Stimulated activated CD8-positive, alpha-beta memory T cell treated with anti-CD3 and anti-CD28 coated beads, Interleukin-4, amount 100 ng/mL, for 48 hours (primary cell): Measurements from ENCODE around the gene GAL3ST1.
A peak's percentile ranks its signal among the peaks of the same experiment; 100 is the strongest.
"Not testable (repeated sequence)": the region's sequence is repeated elsewhere in the genome, so short reads cannot be mapped to it uniquely, and the experiment has no call there.

ENCODE experiments used
- DNase-seq: peaks from one replicate; pipeline ENCODE4 v3.0.0-alpha.2; 2020

Gene GAL3ST1, protein sequence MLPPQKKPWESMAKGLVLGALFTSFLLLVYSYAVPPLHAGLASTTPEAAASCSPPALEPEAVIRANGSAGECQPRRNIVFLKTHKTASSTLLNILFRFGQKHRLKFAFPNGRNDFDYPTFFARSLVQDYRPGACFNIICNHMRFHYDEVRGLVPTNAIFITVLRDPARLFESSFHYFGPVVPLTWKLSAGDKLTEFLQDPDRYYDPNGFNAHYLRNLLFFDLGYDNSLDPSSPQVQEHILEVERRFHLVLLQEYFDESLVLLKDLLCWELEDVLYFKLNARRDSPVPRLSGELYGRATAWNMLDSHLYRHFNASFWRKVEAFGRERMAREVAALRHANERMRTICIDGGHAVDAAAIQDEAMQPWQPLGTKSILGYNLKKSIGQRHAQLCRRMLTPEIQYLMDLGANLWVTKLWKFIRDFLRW

GRCh38 chr22:30574095-30574981 lies at the start of gene GAL3ST1:
Gene GAL3ST1 (minus strand): TSS chr22:30574665. CDS start chr22:30557392, 17,273 bp downstream.
- no peak for DNase-seq

DNA sequence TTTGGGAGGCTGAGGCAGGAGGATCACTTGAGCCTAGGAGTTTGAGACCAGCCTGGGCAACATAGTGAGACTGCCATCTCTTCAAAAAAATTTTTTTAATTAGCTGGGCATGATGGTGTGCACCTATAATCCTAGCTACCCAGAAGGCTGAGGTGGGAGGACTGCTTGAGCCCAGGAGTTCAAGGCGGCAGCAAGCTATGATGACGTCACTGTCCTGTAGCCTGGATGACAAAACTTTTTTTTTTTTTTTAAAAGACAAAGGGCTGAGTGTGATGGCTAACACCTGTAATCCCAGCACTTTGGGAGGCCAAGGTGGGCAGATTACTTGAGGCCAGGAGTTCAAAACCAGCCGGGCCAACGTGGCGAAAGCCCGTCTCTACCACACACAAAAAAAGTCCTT lies 45.4 kb upstream of the GAL3ST1 start:
- DNase-seq, result not testable (repeated sequence)

DNA sequence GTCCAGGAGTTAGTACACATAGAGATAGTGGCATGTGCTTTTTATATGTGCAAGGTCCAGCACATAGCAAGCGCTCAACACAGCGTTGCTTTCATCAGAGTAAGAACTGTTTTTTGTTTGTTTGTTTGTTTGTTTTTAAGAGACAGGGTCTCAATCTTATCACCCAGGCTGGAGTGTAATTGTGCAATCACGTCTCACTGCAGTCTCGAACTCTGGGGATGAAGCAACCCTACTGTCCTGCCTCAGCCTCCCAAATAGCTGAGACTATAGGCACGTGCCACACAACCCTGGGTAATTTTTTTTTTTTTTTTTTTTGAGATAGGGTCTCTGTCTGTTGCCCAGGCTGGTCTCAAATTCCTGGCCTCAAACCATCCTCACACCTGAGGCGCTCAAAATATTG lies 43.4 kb upstream of the GAL3ST1 start:
- no peak for DNase-seq

- DNase-seq, result no peak
These were observed 41.1 kb upstream of the GAL3ST1 start for GRCh38 chr22:30615543-30615954.

DNA sequence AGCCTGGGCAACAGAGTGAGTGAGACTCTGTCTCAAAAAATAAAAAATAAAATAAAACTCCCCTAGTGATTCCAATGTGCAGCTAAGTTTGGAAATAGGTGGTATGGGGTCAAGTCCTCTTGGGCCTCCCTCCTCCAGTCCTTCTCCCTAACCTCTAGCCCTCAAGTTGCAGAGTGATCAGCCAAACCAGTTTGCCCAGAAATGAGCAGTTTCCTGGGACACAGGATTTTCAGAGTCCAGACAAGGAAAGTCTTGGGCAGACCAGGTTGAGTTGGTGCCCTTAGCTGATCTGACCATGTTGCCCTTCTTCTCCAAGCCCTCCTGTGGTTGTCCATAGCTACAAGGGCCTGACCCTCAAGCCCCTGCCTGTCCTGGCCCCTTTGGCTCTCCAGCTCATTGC lies 40.4 kb upstream of the GAL3ST1 start:
- no peak for DNase-seq

DNA sequence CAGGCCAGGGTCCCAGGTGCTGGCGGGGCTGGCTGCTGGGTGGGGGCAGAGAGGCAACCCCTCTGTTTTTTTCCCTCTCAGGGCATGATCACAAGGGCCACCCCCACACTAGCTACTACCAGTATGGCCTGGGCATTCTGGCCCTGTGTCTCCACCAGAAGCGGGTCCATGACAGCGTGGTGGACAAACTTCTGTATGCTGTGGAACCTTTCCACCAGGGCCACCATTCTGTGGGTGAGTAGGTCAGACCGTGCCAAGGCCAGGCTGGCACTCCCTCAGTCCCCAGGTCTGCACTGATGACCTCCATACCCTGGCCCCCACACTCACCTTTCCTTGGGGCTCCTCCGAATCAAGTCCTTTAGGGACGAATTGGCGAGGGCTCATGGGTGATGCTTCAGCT lies 39.8 kb upstream of the GAL3ST1 start:
- DNase-seq, result no peak

- no peak for DNase-seq
These were observed 38.3 kb upstream of the GAL3ST1 start for GRCh38 chr22:30612789-30613188.

- no peak for DNase-seq
These were observed 36.7 kb upstream of the GAL3ST1 start for GRCh38 chr22:30611197-30611596.

- DNase-seq, result no peak
These were observed 35.8 kb upstream of the GAL3ST1 start for GRCh38 chr22:30610299-30610698.

GRCh38 chr22:30609260-30610185 lies 35.1 kb upstream of the GAL3ST1 start:
- DNase-seq, result peak; percentile 48

- no peak for DNase-seq
These were observed 33.5 kb upstream of the GAL3ST1 start for GRCh38 chr22:30607939-30608338.

DNA sequence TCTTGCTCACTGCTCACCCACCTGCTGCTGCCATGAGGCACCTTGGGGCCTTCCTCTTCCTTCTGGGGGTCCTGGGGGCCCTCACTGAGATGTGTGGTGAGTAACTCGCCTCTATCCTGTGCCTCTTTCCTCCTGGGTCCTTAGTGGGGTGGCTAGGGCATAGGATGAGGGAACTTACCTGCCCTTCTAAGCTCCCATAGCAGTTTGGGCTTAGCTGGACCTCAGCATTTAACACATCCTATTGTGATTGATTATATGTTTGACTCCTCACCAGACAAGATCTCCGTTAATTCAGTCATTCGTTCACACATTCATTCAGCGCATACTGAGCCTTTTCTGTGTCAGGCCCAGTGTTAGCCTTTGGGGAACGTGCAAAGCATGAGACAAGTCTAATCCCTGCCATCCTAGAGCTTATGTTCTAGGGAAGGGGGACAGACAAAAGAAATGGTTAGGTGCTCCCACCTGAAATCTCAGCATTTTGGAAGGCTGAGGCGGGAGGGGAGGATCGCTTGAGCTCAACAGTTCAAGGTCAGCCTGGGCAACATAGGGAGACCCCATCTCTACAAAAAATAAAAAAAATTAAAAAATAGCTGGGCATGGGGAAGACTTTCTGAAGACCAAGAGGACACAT lies 33.0 kb upstream of the GAL3ST1 start:
- no peak for DNase-seq

- DNase-seq, result peak; percentile 57
These were observed 32.2 kb upstream of the GAL3ST1 start, which contains the start of gene TCN2 for GRCh38 chr22:30606455-30607299. Gene TCN2 (plus strand): TSS chr22:30607174. CDS start chr22:30607332, 158 bp downstream.

DNA sequence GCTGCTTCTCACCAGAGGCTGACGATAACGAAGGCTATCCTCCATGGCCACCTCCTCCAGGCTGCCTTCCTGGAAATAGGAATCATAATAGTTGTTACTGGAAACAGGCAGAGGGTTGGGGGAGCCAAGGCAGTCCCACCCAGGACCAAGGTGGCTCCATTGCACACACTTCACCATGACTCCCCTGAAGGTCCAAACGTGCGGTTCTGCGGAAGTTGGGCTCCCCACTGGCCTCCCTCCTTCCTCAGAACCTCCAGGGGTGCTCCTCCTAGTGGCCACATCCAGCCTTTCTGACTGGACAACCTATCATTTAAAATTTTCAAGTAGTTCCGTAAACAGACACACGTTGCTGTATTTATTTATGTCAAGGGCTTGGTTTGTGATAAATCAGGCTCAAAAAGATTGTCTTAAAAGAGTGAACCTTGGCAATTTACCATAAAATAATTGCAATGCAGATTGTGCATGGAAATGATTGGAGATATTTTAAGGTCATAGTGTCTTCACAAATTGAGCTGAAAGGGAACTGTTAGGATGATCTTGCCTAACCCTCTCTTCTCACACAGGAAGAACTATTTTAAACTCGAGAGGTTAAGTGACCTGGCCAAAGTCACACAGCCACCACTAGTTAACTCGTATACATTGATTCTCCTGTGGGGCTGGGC lies 31.1 kb upstream of the GAL3ST1 start:
- DNase-seq, result peak; percentile 68

DNA sequence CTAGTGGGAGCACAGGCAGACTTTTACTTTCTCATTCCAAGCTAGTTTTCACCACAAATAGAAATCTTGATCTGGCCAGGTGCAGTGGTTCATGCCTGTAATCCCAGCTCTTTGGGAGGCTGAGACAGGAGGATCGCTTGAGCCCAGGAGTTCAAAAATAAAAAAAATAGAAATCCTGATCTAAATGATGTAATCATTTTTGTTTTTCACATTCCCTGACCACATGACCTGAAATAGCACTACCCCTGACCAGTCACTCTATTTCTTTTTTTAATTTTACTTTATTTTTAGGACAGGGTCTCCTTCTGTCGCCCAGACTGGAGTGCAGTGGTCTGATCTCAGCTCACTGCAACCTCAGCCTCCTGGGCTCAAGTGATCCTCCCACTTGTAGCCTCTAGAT lies 30.3 kb upstream of the GAL3ST1 start:
- DNase-seq, result no peak

DNA sequence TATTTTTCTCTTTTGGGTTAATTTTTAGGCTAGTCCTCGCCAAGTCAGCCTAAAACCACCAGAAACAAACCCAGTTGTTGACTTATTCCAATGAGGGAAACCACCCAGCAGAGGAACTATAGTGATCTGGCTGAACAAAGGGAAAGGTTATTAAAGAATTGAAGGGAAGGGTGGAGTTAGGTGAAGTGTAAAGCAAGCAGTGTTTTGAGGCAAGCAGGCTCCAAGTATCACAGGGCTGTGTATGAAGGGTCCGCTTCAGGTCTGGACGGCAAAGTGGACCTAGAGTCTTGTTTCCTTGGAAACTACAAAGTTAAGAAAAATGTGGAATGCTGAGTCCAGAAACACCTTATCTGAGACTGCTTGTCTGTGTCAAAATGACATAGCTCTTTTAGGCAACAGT lies 29.3 kb upstream of the GAL3ST1 start:
- DNase-seq, result no peak

DNA sequence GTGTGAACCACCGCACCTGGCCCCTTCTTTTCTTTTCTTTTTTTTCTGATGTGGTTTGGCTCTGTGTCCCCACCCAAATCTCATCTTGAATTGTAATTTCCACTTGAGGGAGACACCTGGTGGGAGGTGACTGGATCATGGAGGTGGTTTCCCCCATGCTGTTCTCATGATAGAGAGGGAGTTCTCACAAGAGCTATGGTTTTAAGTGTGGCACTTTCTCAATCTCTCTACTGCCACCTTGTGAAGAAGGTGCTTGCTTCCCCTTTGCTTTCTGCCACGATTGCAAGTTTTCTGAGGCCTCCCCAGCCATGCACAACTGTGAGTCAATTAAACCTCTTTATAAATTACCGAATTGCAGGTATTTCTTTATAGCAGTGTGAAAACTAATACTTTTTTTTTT lies 27.6 kb upstream of the GAL3ST1 start:
- no peak for DNase-seq

DNA sequence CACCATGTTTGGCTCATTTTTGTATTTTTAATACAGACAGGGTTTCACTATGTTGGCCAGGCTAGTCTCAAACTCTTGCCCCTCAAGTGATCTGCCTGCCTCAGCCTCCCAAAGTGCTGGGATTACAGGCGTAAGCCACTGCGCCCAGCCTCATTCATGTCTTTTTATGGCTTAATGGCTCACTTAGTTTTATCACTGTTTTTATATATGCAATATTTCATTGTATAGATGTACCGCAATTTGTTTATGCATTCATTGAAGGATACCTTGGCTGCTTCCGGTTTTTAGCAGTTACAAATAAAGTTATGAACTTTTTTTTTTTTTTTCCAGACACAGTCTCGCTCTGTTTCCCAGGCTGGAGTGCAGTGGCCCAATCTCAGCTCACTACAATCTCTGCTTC lies 27.0 kb upstream of the GAL3ST1 start:
- no peak for DNase-seq

DNA sequence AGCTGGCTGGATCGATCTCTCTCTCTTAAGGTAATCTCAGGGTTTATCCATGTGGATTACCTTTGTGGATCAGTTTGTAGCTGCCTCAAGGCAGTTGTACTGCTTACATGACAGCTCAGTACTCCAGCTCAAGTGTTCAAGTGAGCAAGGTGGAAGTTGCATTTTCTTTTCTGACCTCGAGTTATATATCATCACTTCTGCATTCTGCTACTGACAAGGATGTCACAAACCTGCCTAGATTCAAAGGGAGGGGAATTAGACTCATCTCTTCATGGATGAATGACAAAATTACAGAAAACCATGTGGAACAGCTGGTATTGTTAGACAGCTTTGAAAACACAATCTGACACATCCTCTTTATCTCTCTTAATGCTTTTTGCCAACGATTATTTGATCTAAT lies 26.5 kb upstream of the GAL3ST1 start:
- no peak for DNase-seq

- DNase-seq, result no peak
These were observed 24.5 kb upstream of the GAL3ST1 start for GRCh38 chr22:30598986-30599385.

- DNase-seq, result no peak
These were observed 22.4 kb upstream of the GAL3ST1 start for GRCh38 chr22:30596886-30597285.
